ENCODE data around the gene CUL3.

CUL3 gene

GRCh38 chr2:224579411-224579810 lies 5.8 kb downstream of the CUL3 start:
- no peak for DNase-seq

GRCh38 chr2:224577541-224577940 lies 7.6 kb downstream of the CUL3 start:
- DNase-seq, result no peak

- DNase-seq, result no peak
Measured at GRCh38 chr2:224576088-224576715, 9.0 kb downstream of the CUL3 start.

- DNase-seq, result no peak
Measured at GRCh38 chr2:224574423-224575084, 10.6 kb downstream of the CUL3 start.

GRCh38 chr2:224573724-224574123 lies 11.4 kb downstream of the CUL3 start:
- DNase-seq, result no peak

GRCh38 chr2:224572338-224572737 lies 12.8 kb downstream of the CUL3 start:
- no peak for DNase-seq

GRCh38 chr2:224570328-224570993 lies 14.7 kb downstream of the CUL3 start:
- DNase-seq, result no peak

GRCh38 chr2:224569654-224570053 lies 15.5 kb downstream of the CUL3 start:
- DNase-seq, result no peak

- no peak for DNase-seq
Measured at GRCh38 chr2:224565452-224566035, 19.6 kb downstream of the CUL3 start.

- DNase-seq, result no peak
Measured at GRCh38 chr2:224563537-224563936, 21.6 kb downstream of the CUL3 start.

GRCh38 chr2:224562831-224563230 lies 22.3 kb downstream of the CUL3 start:
- no peak for DNase-seq

GRCh38 chr2:224561234-224562005 lies 23.7 kb downstream of the CUL3 start:
- DNase-seq, result no peak

- no peak for DNase-seq
Measured at GRCh38 chr2:224560549-224560948, 24.6 kb downstream of the CUL3 start.

GRCh38 chr2:224557610-224558009 lies 27.6 kb downstream of the CUL3 start:
- DNase-seq, result no peak

- DNase-seq, result no peak
Measured at GRCh38 chr2:224556381-224556780, 28.8 kb downstream of the CUL3 start.

GRCh38 chr2:224555823-224556366 lies 29.3 kb downstream of the CUL3 start:
- no peak for DNase-seq

GRCh38 chr2:224552771-224553170 lies 32.4 kb downstream of the CUL3 start:
- no peak for DNase-seq

- no peak for DNase-seq
Measured at GRCh38 chr2:224551693-224552092, 33.5 kb downstream of the CUL3 start.

- DNase-seq, result no peak
Measured at GRCh38 chr2:224546926-224547325, 38.2 kb downstream of the CUL3 start.

- DNase-seq, result no peak
Measured at GRCh38 chr2:224545884-224546644, 39.1 kb downstream of the CUL3 start.

- no peak for DNase-seq
Measured at GRCh38 chr2:224543939-224544338, 41.2 kb downstream of the CUL3 start.

- no peak for DNase-seq
Measured at GRCh38 chr2:224538561-224539138, 46.5 kb downstream of the CUL3 start.
